GM18498 (cell line): ENCODE results near the gene RNU6-1.

ENCODE experiments used
- ATAC-seq: cut with Tn5 transposase; IDR thresholded peaks from one replicate; pipeline ENCODE4 v1.9.1; 2021; ENCODE audit warnings: mild to moderate bottlenecking, moderate library complexity; ENCODE audit not compliant: unreplicated experiment

RNU6-1 gene

GRCh38 chr15:67803996-67804843, 35.6 kb downstream of the RNU6-1 start:
- no peak for ATAC-seq

- ATAC-seq = no peak
Observed at GRCh38 chr15:67803299-67803698, 36.5 kb downstream of the RNU6-1 start.

- ATAC-seq = no peak
Observed at GRCh38 chr15:67801926-67802914, 37.6 kb downstream of the RNU6-1 start.

DNA sequence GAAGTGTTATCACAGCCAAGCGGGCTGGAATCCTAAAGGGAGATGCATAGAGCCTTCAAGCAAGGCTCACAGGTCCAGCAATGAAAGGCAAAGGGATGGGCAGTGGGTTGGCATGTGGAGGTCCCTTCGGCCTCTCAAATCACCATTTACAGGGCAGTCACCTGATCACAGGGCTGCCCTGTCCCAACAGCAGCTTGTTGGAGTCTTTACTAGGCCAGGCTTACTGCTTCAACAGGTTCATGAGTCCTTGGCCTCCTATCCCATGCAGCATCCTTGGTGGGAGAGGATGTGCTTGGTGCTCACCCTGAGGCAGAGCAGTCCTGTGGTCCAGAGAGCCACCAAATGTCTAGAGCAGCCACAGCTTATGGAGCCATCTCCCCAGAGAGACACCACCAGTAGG, 38.7 kb downstream of the RNU6-1 start:
- ATAC-seq = no peak

GRCh38 chr15:67799801-67800205, 40.0 kb downstream of the RNU6-1 start:
- no peak for ATAC-seq

GRCh38 chr15:67796196-67797127, 43.4 kb downstream of the RNU6-1 start:
- no peak for ATAC-seq

- no peak for ATAC-seq
Observed at GRCh38 chr15:67794832-67795574, 44.8 kb downstream of the RNU6-1 start.

- ATAC-seq = no peak
Observed at GRCh38 chr15:67792250-67792942, 47.4 kb downstream of the RNU6-1 start.

- no peak for ATAC-seq
Observed at GRCh38 chr15:67790610-67791319, 49.1 kb downstream of the RNU6-1 start.
